ENCODE results near the gene TMED4. TPM values are rescaled to one million over a fixed set of nuclear protein-coding genes. Genes with fewer than 3 reads are reported as not detected.

Gene TMED4
- total and polyA plus RNA-seq, 11 donors, result 48.5 to 129 (median 67.2) TPM

- Histone ChIP-seq H3K4me1 (peaks cover 4 to 33% (median 19%) of the 10 kb centered on the region in 12 donors), H3K9me3 (no peaks in the 10 kb centered on the region), H3K27ac (no peak overlapping the region), H3K27me3 (no peaks in the 10 kb centered on the region), H3K36me3 (peaks cover 4 to 81% (median 79%) of the 10 kb centered on the region in 9 donors), H3K4me3 (no peak overlapping the region)
- no peak for DNase-seq
- TF ChIP-seq CTCF (IDR thresholded peaks at IDR 0.05), result no peak
- TF ChIP-seq POLR2A (IDR thresholded peaks at IDR 0.05), result no peak
- no peak for ATAC-seq
- WGBS, 4 donors, result 79 to 97% (median 92%) methylated on average over 5 to 9 of the region's 9 CpGs
- intact Hi-C loops (cut with DNase I), result loop anchor here in 9 of 10 donors (5.0 to 10.0 kb wide), 9 partner anchors 75 to 545 kb away; partner anchors contain the start of genes NUDCD3 (in 3 of the 9) and TBRG4 (in 1 of the 9)
Observed at GRCh38 chr7:44569959-44570358, 12.1 kb downstream of the TMED4 start.

GRCh38 chr7:44568771-44569560 is 13.1 kb downstream of the TMED4 start:
- ATAC-seq, result no peak
- TF ChIP-seq CTCF (IDR thresholded peaks at IDR 0.05) (no peak), POLR2A (IDR thresholded peaks at IDR 0.05) (no peak)
- intact Hi-C loops (cut with DNase I), result loop anchor here in 8 of 10 donors (5.0 to 10.0 kb wide), 8 partner anchors 74 to 334 kb away; partner anchors contain the start of gene NUDCD3 (in 2 of the 8)
- H3K4me3 ChIP-seq, result no peak overlapping the region
- H3K36me3 ChIP-seq, result peaks cover 4 to 89% (median 87%) of the 10 kb centered on the region in 9 donors
- 87 to 92% (median 92%) methylated on average over 14 to 17 of the region's 17 CpGs for WGBS, 4 donors
- H3K27ac ChIP-seq, result no peak overlapping the region
- H3K9me3 ChIP-seq, result no peaks in the 10 kb centered on the region
- no peak for DNase-seq
- peaks cover 0 to 24% (median 14%) of the 10 kb centered on the region in 12 donors for H3K4me1 ChIP-seq
- no peaks in the 10 kb centered on the region for H3K27me3 ChIP-seq

GRCh38 chr7:44567884-44568283 is 14.1 kb downstream of the TMED4 start:
- DNase-seq (no peak), ATAC-seq (no peak)
- TF ChIP-seq CTCF (IDR thresholded peaks at IDR 0.05), result no peak
- no peak for TF ChIP-seq POLR2A (IDR thresholded peaks at IDR 0.05)
- 92 to 99% (median 96%) methylated on average over 6 of the region's 6 CpGs for WGBS, 4 donors
- Histone ChIP-seq H3K27me3 (no peaks in the 10 kb centered on the region), H3K27ac (no peak overlapping the region), H3K4me3 (no peak overlapping the region), H3K9me3 (no peaks in the 10 kb centered on the region), H3K36me3 (peaks cover 4 to 96% (median 89%) of the 10 kb centered on the region in 9 donors), H3K4me1 (peaks cover 0 to 19% (median 10%) of the 10 kb centered on the region in 12 donors)
- intact Hi-C loops (cut with DNase I), result loop anchor here in 8 of 10 donors (5.0 to 10.0 kb wide), 8 partner anchors 73 to 333 kb away; partner anchors contain the start of gene NUDCD3 (in 2 of the 8)

DNA sequence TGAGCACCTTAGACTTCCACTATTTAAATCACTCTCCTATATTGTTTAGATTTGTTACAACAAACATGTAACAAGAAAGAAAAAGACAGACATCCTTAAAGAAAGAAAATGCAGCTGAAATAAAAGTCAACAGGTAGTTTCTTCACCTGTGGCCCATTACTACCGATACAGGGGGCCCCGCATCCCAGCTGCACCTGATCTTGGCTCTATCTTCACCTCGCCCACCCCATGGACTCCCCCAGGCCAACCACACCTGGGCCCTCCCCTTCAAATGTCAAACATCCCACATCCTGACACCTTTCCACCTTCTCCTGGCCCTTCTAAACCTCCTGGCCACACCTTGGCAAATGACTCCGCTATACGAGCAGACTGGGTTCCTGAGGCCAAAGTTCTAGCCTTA is 15.4 kb downstream of the TMED4 start:
- WGBS, 4 donors, result 90 to 96% (median 93%) methylated on average over 5 of the region's 5 CpGs
- Histone ChIP-seq H3K27me3 (no peaks in the 10 kb centered on the region), H3K27ac (no peak overlapping the region), H3K4me1 (peaks cover 0 to 11% (median 1%) of the 10 kb centered on the region in 12 donors), H3K4me3 (no peak overlapping the region), H3K36me3 (peaks cover 4 to 84% (median 77%) of the 10 kb centered on the region in 9 donors), H3K9me3 (no peaks in the 10 kb centered on the region)
- ATAC-seq (no peak), DNase-seq (no peak)
- no peak for TF ChIP-seq CTCF (IDR thresholded peaks at IDR 0.05)
- no peak for TF ChIP-seq POLR2A (IDR thresholded peaks at IDR 0.05)
- intact Hi-C loops (cut with DNase I), result loop anchor here in 8 of 10 donors (5.0 to 10.0 kb wide), 8 partner anchors 72 to 332 kb away; partner anchors contain the start of gene NUDCD3 (in 2 of the 8)

Data from heart left ventricle (tissue), 16 donors.